IMR-90 (cell line): ENCODE measurements around the gene KCNK10. TPM values are rescaled to one million over a fixed set of nuclear protein-coding genes. Genes with fewer than 3 reads are reported as not detected.

Experiments
- ATAC-seq: fragments of 200-7000 bp; cut with Tn5 transposase; 2 replicates; pipeline ENCODE4 v1.9.1; 2020; ENCODE audit warnings: low read depth, mild to moderate bottlenecking, moderate library complexity
- BruUV-seq: library from RNA; stranded (reverse); fragments of 400-500 nt; replicated peaks from 2 replicates; lab custom pipeline; 2021; lab: Mats Ljungman, UMichigan
- CTCF ChIA-PET: fragments of 300-600 bp; formaldehyde crosslinking; extraction: SDS; loops from one replicate; lab custom pipeline; 2021; ENCODE audit warnings: antibody characterized with exemption; lab: Yijun Ruan, JAX
- POLR2A ChIA-PET: fragments of 300-600 bp; sonication (Branson Sonifier 250); formaldehyde crosslinking; loops from one replicate; lab custom pipeline; 2022; ENCODE audit warnings: antibody characterized with exemption; ENCODE audit not compliant: unreplicated experiment; lab: Charles Lee
- DNase-seq: peaks from one replicate; pipeline ENCODE4 v3.0.0; 2013
- H2AFZ ChIP-seq: replicated peaks from 2 replicates; pipeline ENCODE3; 2013; ENCODE audit warnings: low read length, mild to moderate bottlenecking; ENCODE audit not compliant: poor library complexity
- H2AK5ac ChIP-seq: 2 replicates; pipeline ENCODE4 v1.6.1; 2013; ENCODE audit warnings: low read depth, low read length, inconsistent platforms
- H2AK9ac ChIP-seq: replicated peaks from 2 replicates; pipeline ENCODE3; 2013; ENCODE audit warnings: mild to moderate bottlenecking, low read depth, low read length, moderate library complexity; ENCODE audit not compliant: poor library complexity
- H2BK120ac ChIP-seq: 2 replicates; pipeline ENCODE4 v1.6.1; 2013; ENCODE audit warnings: low read depth, low read length, inconsistent platforms
- H2BK15ac ChIP-seq: 3 replicates; pipeline ENCODE4 v1.6.1; 2013; ENCODE audit warnings: low read depth, low read length, inconsistent platforms
- H2BK20ac ChIP-seq: 2 replicates; pipeline ENCODE4 v1.6.1; 2013; ENCODE audit warnings: low read depth, mild to moderate bottlenecking, inconsistent platforms, low read length, moderate library complexity
- H2BK5ac ChIP-seq: 2 replicates; pipeline ENCODE4 v1.6.1; 2013; ENCODE audit warnings: mild to moderate bottlenecking, low read depth, low read length, inconsistent platforms; ENCODE audit not compliant: poor library complexity, severe bottlenecking
- H3K14ac ChIP-seq: replicated peaks from 2 replicates; pipeline ENCODE4 v1.6.1; 2013; ENCODE audit warnings: low read depth, low read length, inconsistent platforms
- H3K18ac ChIP-seq: 2 replicates; pipeline ENCODE4 v1.6.1; 2013; ENCODE audit warnings: low read depth, low read length, control low read depth
- H3K23ac ChIP-seq: 2 replicates; pipeline ENCODE4 v1.6.1; 2013; ENCODE audit warnings: low read depth, low read length, inconsistent platforms
- H3K27ac ChIP-seq: 2 replicates; pipeline ENCODE4 v1.5.1; 2013; ENCODE audit warnings: mild to moderate bottlenecking, control low read depth, low read length; ENCODE audit not compliant: insufficient read depth
- H3K27me3 ChIP-seq: 2 replicates; pipeline ENCODE4 v1.6.1; 2013; ENCODE audit warnings: low read length; ENCODE audit not compliant: control insufficient read depth, insufficient read depth
- H3K36me3 ChIP-seq: 2 replicates; pipeline ENCODE4 v1.6.1; 2013; ENCODE audit warnings: low read length, mixed read lengths; ENCODE audit not compliant: control insufficient read depth, insufficient read depth
- H3K4ac ChIP-seq: 2 replicates; pipeline ENCODE4 v1.6.1; 2013; ENCODE audit warnings: low read depth, low read length, inconsistent platforms
- H3K4me1 ChIP-seq: 2 replicates; pipeline ENCODE4 v1.6.1; 2013; ENCODE audit warnings: low read length, mixed read lengths; ENCODE audit not compliant: control insufficient read depth, insufficient read depth
- H3K4me2 ChIP-seq: 2 replicates; pipeline ENCODE4 v1.6.1; 2013; ENCODE audit warnings: low read depth, mild to moderate bottlenecking, control low read depth, low read length, moderate library complexity
- H3K4me3 ChIP-seq: 2 replicates; pipeline ENCODE4 v1.5.1; 2013; ENCODE audit warnings: low read depth, mild to moderate bottlenecking, control low read depth, low read length, moderate library complexity; ENCODE audit not compliant: insufficient read depth
- H3K56ac ChIP-seq: 2 replicates; pipeline ENCODE4 v1.6.1; 2013; ENCODE audit warnings: low read length, inconsistent platforms; ENCODE audit not compliant: insufficient read depth; ENCODE audit errors: extremely low read depth
- H3K79me1 ChIP-seq, 2 experiments: 2 replicates each; pipeline ENCODE4 v1.6.1; 2013; ENCODE audit warnings: low read length in 2 of 2, inconsistent platforms in 1 of 2, low read depth in 1 of 2
- H3K9ac ChIP-seq: 2 replicates; pipeline ENCODE4 v1.6.1; 2013; ENCODE audit warnings: low read depth, low read length, control low read depth
- H3K9me1 ChIP-seq: 2 replicates; pipeline ENCODE4 v1.6.1; 2013; ENCODE audit warnings: low read length, inconsistent platforms; ENCODE audit not compliant: insufficient read depth
- H3K9me3 ChIP-seq: 2 replicates; pipeline ENCODE4 v1.6.1; 2013; ENCODE audit warnings: low read length; ENCODE audit not compliant: control insufficient read depth, insufficient read depth
- H4K20me1 ChIP-seq: 2 replicates; pipeline ENCODE4 v1.6.1; 2013; ENCODE audit warnings: low read length, inconsistent platforms; ENCODE audit not compliant: insufficient read depth
- H4K5ac ChIP-seq: 2 replicates; pipeline ENCODE4 v1.6.1; 2013; ENCODE audit warnings: mild to moderate bottlenecking, low read depth, low read length, control low read depth
- H4K8ac ChIP-seq, 2 experiments: 2 replicates each; pipeline ENCODE4 v1.6.1; 2013; ENCODE audit warnings: low read depth in 2 of 2, low read length in 2 of 2, control low read depth in 1 of 2, inconsistent platforms in 1 of 2
- H4K91ac ChIP-seq: 2 replicates; pipeline ENCODE4 v1.6.1; 2013; ENCODE audit warnings: low read depth, low read length, inconsistent platforms; ENCODE audit not compliant: insufficient read depth
- BHLHE40 ChIP-seq: fragments of 150-350 bp; IDR thresholded peaks from 2 replicates; pipeline ENCODE4 v1.6.1; 2016; ENCODE audit warnings: mild to moderate bottlenecking, low read depth, low read length
- CEBPB ChIP-seq: IDR thresholded peaks from 2 replicates; pipeline ENCODE4 v1.6.1; 2012; ENCODE audit warnings: low read depth, low read length, improper control_type of control experiment
- CHD1 ChIP-seq: IDR thresholded peaks from 2 replicates; pipeline ENCODE4 v1.6.1; 2012; ENCODE audit warnings: low read depth, low read length, improper control_type of control experiment
- CTCF ChIP-seq: conservative IDR thresholded peaks from 2 replicates; pipeline ENCODE4 v1.5.1; 2012; ENCODE audit warnings: mild to moderate bottlenecking, low read depth, low read length, improper control_type of control experiment
- ELK1 ChIP-seq: fragments of 150-350 bp; IDR thresholded peaks from 2 replicates; pipeline ENCODE4 v1.6.1; 2016; ENCODE audit warnings: low read depth, mild to moderate bottlenecking, low read length, moderate library complexity, borderline replicate concordance
- MXI1 ChIP-seq: IDR thresholded peaks from 2 replicates; pipeline ENCODE4 v1.6.1; 2012; ENCODE audit warnings: low read depth, mild to moderate bottlenecking, low read length, moderate library complexity, borderline replicate concordance
- RAD21 ChIP-seq: IDR thresholded peaks from 2 replicates; pipeline ENCODE4 v1.6.1; 2012; ENCODE audit warnings: low read length, improper control_type of control experiment
- RFX5 ChIP-seq: IDR thresholded peaks from 2 replicates; pipeline ENCODE4 v1.8.0; 2012; ENCODE audit warnings: low read depth, mild to moderate bottlenecking, low read length, moderate library complexity
- SMC3 ChIP-seq: fragments of 150-350 bp; IDR thresholded peaks from 2 replicates; pipeline ENCODE4 v1.6.1; 2016; ENCODE audit warnings: low read depth, mild to moderate bottlenecking, antibody characterized with exemption, low read length, moderate library complexity
- USF2 ChIP-seq: fragments of 150-350 bp; IDR thresholded peaks from 2 replicates; pipeline ENCODE4 v1.6.1; 2017; ENCODE audit warnings: mild to moderate bottlenecking, antibody characterized with exemption, low read length, low read depth
- WGBS, 2 experiments: methylation state at CpG; one replicate each; pipeline versions ENCODE4 v1.1.5 to v1.1.7; 2013; ENCODE audit warnings: missing lambda C conversion rate in 2 of 2; ENCODE audit not compliant: insufficient read length in 1 of 2; ENCODE audit errors: extremely low coverage in 2 of 2; 5-methylcytosine and 5-hydroxymethylcytosine counted together
- dilution Hi-C: fragments of 300-500 bp; cut with HindIII; formaldehyde crosslinking; loops from one replicate; pipeline ENCODE4 v1.14.3; 2018; ENCODE audit warnings: low sequenced_read_pairs; ENCODE audit not compliant: unreplicated experiment
- in situ Hi-C: fragments of 300-500 bp; cut with MboI; formaldehyde crosslinking; loops from 3 replicates; pipeline ENCODE4 v1.14.3; 2019; ENCODE audit warnings: low sequenced_read_pairs, inconsistent platforms, mixed read lengths
- intact Hi-C: fragments of 100-400 bp; cut with micrococcal nuclease; formaldehyde crosslinking; loops from 2 replicates; pipeline ENCODE4 v1.10.0; 2022
- polyA plus RNA-seq, 3 experiments: library from polyadenylated mRNA; depleted of rRNA; stranded (reverse); fragments of >200 nt; gene quantifications; 2 replicates each; pipeline ENCODE4 v1.2.3, GENCODE V29; 2012; ENCODE audit warnings: low replicate concordance in 1 of 3
- total RNA-seq: library from RNA; depleted of rRNA; stranded (reverse); fragments of >200 nt; gene quantifications from 2 replicates; pipeline ENCODE4 v1.2.3, GENCODE V29; 2012

The KCNK10 gene
- total and polyA plus RNA-seq, 2 of the 4 experiments (the other 2 are of a cell fraction): not detected

GRCh38 chr14:88233915-88234314 lies 89.2 kb downstream of the KCNK10 start:
- BruUV-seq: no TSS peak
- POLR2A ChIA-PET: no interaction called here
- Histone ChIP-seq H3K9me3 (no peaks in the 10 kb centered on the region; the same call in 1 of the 2 replicates), H3K79me1 (no peaks in the 10 kb centered on the region), H4K91ac (no peak overlapping the region), H3K4me3 (no peak overlapping the region), H3K36me3 (no peaks in the 10 kb centered on the region), H4K20me1 (no peaks in the 10 kb centered on the region), H4K8ac (no peak overlapping the region), H3K27me3 (no peaks in the 10 kb centered on the region), H3K9ac (no peak overlapping the region), H2AFZ (no peak overlapping the region), H2BK5ac (no peak overlapping the region), H3K4ac (no peak overlapping the region), H3K4me2 (no peak overlapping the region), H3K14ac (no peak overlapping the region), H3K9me1 (no peaks in the 10 kb centered on the region), H2BK15ac (no peak overlapping the region), H4K5ac (no peak overlapping the region), H3K27ac (no peak overlapping the region), H3K56ac (no peak overlapping the region), H2AK5ac (no peak overlapping the region), H3K18ac (no peak overlapping the region), H2AK9ac (no peak overlapping the region), H2BK20ac (no peak overlapping the region), H2BK120ac (no peak overlapping the region), H3K23ac (no peak overlapping the region), H3K4me1 (no peaks in the 10 kb centered on the region)
- dilution Hi-C loops (no loop called here), in situ Hi-C loops (no loop called here), intact Hi-C loops (no loop called here)
- CTCF ChIA-PET: interaction anchor here (0.6 kb wide), 1 partner anchor 44 kb away, joined by 3 read pairs; no protein-coding TSS in a partner anchor
- TF ChIP-seq USF2 (no peak), RFX5 (no peak), SMC3 (peak; percentile 21; the same call in 1 of the 2 replicates), CEBPB (no peak), ELK1 (no peak), CHD1 (no peak), CTCF (peak; percentile 24; the same call in 1 of the 2 replicates), RAD21 (no peak), MXI1 (no peak), BHLHE40 (no peak)
- no peak for ATAC-seq
- DNase-seq: no peak
- WGBS, 2 experiments: 19% methylated on average over 3 of the region's 5 CpGs; no CpG with 5 or more reads in 1 of the 2 experiments
